ENCODE results near the gene PAAF1. TPM values are rescaled to one million over a fixed set of nuclear protein-coding genes. Genes with fewer than 3 reads are reported as not detected.

Gene PAAF1
- total RNA-seq, 1 donor, result 5.4 TPM

DNA sequence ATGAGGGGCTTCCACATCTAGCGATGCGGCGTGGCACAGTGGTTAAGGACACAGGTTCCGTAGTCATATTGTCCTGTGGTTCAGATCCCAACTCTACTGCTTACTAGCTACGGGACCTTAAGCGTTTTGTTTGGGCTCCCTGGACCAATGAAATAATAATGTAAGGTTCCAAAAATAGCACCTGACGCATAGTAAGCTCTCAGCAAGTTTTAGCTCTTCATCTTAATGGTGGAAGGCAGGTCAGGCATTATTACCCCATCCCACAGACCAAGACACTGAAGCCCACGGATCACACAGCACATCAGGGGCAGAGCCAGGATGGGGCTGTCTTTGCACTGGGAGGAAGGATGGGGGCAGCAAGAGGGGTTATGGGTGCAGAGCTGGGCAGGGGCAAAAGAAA, 87.1 kb downstream of the PAAF1 start:
- Histone ChIP-seq H3K79me2 (ENCODE audit: insufficient read depth, low read length) (no peaks in the 10 kb centered on the region), H3K36me3 (ENCODE audit: insufficient read depth, low read length) (no peaks in the 10 kb centered on the region), H4K20me1 (ENCODE audit: insufficient read depth, low read length) (no peaks in the 10 kb centered on the region), H3K4me1 (ENCODE audit: insufficient read depth, low read length) (peaks cover 14% of the 10 kb centered on the region), H2AFZ (ENCODE audit: low read length) (peak overlapping the region; percentile 70), H3K27ac (ENCODE audit: low read depth, low read length) (no peak overlapping the region), H3K4me2 (ENCODE audit: insufficient read depth, low read length) (peak overlapping the region; percentile 69), H3K27me3 (ENCODE audit: insufficient read depth, low read length) (peaks cover 3% of the 10 kb centered on the region), H3K4me3 (ENCODE audit: insufficient read depth, low read length) (no peak overlapping the region), H3K9me3 (ENCODE audit: low read depth, low read length) (no peaks in the 10 kb centered on the region)
- TF ChIP-seq, protein P1, sequence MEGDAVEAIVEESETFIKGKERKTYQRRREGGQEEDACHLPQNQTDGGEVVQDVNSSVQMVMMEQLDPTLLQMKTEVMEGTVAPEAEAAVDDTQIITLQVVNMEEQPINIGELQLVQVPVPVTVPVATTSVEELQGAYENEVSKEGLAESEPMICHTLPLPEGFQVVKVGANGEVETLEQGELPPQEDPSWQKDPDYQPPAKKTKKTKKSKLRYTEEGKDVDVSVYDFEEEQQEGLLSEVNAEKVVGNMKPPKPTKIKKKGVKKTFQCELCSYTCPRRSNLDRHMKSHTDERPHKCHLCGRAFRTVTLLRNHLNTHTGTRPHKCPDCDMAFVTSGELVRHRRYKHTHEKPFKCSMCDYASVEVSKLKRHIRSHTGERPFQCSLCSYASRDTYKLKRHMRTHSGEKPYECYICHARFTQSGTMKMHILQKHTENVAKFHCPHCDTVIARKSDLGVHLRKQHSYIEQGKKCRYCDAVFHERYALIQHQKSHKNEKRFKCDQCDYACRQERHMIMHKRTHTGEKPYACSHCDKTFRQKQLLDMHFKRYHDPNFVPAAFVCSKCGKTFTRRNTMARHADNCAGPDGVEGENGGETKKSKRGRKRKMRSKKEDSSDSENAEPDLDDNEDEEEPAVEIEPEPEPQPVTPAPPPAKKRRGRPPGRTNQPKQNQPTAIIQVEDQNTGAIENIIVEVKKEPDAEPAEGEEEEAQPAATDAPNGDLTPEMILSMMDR (IDR thresholded peaks at IDR 0.05; ENCODE audit: extremely low read depth, low read depth, low read length), result no peak
- no peak for DNase-seq (ENCODE audit: insufficient read length, low spot score, missing footprints)

DNA sequence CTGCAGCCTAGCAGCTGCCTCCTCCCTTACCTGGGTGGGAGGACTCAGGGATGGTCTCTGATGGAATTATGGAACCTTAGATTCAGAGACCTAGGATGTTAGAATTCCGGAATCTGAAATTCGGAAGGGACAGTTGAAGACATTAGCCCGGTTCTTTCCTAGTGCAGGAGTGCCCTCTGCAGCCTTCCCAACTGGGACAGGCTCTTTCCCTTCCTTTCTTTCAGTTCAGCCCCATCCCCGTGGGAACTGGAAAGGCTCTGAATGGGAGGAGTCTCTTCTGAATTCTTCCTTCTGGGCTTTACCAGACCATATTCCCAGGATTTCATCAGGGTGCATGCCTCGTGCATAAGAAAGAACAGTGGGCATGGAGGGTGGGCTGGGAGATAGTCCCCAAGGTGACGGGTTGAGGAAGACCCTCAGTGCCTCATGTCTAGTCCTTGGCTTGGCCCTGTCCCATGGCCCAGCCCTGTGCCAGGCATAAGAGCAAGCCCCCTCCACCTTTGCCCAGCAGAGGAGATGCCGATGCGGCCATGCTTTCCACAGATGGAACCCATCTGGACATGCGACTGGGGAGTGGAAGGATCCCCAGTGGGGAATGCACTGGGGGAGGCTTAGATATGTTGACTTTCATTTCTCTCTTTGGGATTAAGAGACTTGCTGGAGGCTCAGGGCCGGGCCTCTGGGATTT, 88.4 kb downstream of the PAAF1 start:
- Histone ChIP-seq H2AFZ (ENCODE audit: low read length) (peak overlapping the region; percentile 24), H3K27ac (ENCODE audit: low read depth, low read length) (no peak overlapping the region), H3K4me2 (ENCODE audit: insufficient read depth, low read length) (peak overlapping the region; percentile 69), H3K4me3 (ENCODE audit: insufficient read depth, low read length) (no peak overlapping the region), H3K36me3 (ENCODE audit: insufficient read depth, low read length) (no peaks in the 10 kb centered on the region), H3K4me1 (ENCODE audit: insufficient read depth, low read length) (peaks cover 14% of the 10 kb centered on the region), H3K9me3 (ENCODE audit: low read depth, low read length) (no peaks in the 10 kb centered on the region), H3K27me3 (ENCODE audit: insufficient read depth, low read length) (peaks cover 3% of the 10 kb centered on the region), H3K79me2 (ENCODE audit: insufficient read depth, low read length) (no peaks in the 10 kb centered on the region), H4K20me1 (ENCODE audit: insufficient read depth, low read length) (no peaks in the 10 kb centered on the region)
- TF ChIP-seq, protein P1 (IDR thresholded peaks at IDR 0.05; ENCODE audit: extremely low read depth, low read depth, low read length), result no peak
- no peak for DNase-seq (ENCODE audit: insufficient read length, low spot score, missing footprints)

DNA sequence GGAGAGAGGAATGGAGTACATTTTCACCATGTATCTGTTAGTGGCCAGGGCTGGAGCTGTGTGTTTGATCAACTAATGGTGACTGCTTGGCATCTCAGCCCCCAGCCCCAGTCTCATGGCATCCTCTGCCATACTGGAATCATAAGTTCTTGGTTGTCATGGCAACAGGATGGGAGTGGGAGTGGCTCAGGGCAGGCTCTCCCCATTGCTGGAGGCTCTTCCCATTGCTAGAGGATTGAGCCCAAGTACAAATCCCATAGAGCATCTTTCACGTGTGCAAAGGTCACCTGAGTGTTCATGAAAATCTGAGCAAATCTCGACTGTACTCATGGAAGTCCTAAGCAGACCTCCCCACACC, 88.9 kb downstream of the PAAF1 start:
- DNase-seq (ENCODE audit: insufficient read length, low spot score, missing footprints), result no peak
- Histone ChIP-seq H4K20me1 (ENCODE audit: insufficient read depth, low read length) (no peaks in the 10 kb centered on the region), H3K4me1 (ENCODE audit: insufficient read depth, low read length) (peaks cover 14% of the 10 kb centered on the region), H3K36me3 (ENCODE audit: insufficient read depth, low read length) (no peaks in the 10 kb centered on the region), H2AFZ (ENCODE audit: low read length) (no peak overlapping the region), H3K4me3 (ENCODE audit: insufficient read depth, low read length) (no peak overlapping the region), H3K27me3 (ENCODE audit: insufficient read depth, low read length) (peaks cover 3% of the 10 kb centered on the region), H3K79me2 (ENCODE audit: insufficient read depth, low read length) (no peaks in the 10 kb centered on the region), H3K4me2 (ENCODE audit: insufficient read depth, low read length) (no peak overlapping the region), H3K27ac (ENCODE audit: low read depth, low read length) (no peak overlapping the region), H3K9me3 (ENCODE audit: low read depth, low read length) (no peaks in the 10 kb centered on the region)
- TF ChIP-seq, protein P1 (IDR thresholded peaks at IDR 0.05; ENCODE audit: extremely low read depth, low read depth, low read length), result no peak

DNA sequence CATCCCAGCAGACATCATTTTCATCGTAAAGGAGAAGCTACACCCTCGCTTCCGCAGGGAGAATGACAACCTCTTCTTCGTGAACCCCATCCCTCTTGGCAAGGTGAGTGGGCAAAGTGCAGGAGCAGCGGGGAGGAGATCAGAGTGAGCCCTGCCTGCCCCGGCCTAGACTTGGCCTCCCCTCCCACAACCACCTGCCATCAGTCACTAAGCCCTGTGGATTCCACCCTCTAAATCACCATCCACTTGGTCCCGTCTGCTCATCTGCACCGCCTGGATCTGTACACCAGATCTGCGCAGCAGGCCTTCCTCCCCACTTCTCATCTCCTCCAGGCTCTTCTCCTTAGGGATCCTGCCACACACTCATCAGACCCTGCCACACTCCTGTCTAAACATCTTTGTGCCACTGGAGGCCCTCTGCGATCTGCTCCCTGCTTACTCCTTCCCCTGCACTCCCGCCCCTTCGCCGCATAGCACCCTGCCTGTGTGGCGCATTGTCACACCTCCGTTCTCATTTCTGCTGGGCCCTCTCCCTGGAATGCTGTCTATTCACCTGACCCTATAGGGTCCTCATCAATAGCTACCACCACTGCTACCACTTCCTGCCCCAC, 91.7 kb downstream of the PAAF1 start:
- Histone ChIP-seq H3K27ac (ENCODE audit: low read depth, low read length) (no peak overlapping the region), H3K79me2 (ENCODE audit: insufficient read depth, low read length) (no peaks in the 10 kb centered on the region), H3K4me2 (ENCODE audit: insufficient read depth, low read length) (no peak overlapping the region), H3K27me3 (ENCODE audit: insufficient read depth, low read length) (peaks cover 3% of the 10 kb centered on the region), H4K20me1 (ENCODE audit: insufficient read depth, low read length) (no peaks in the 10 kb centered on the region), H2AFZ (ENCODE audit: low read length) (no peak overlapping the region), H3K36me3 (ENCODE audit: insufficient read depth, low read length) (no peaks in the 10 kb centered on the region), H3K9me3 (ENCODE audit: low read depth, low read length) (no peaks in the 10 kb centered on the region), H3K4me3 (ENCODE audit: insufficient read depth, low read length) (no peak overlapping the region), H3K4me1 (ENCODE audit: insufficient read depth, low read length) (peaks cover 8% of the 10 kb centered on the region)
- no peak for DNase-seq (ENCODE audit: insufficient read length, low spot score, missing footprints)
- TF ChIP-seq, protein P1 (IDR thresholded peaks at IDR 0.05; ENCODE audit: extremely low read depth, low read depth, low read length), result no peak

Measured in osteoblast (primary cell).